IMR-90 (cell line): ENCODE results near the gene PCGF5. TPM values are rescaled to one million over a fixed set of nuclear protein-coding genes. Genes with fewer than 3 reads are reported as not detected.

ENCODE experiments used
- ATAC-seq: fragments of 200-7000 bp; cut with Tn5 transposase; 2 replicates; pipeline ENCODE4 v1.9.1; 2020; ENCODE audit warnings: low read depth, mild to moderate bottlenecking, moderate library complexity
- BruUV-seq: library from RNA; stranded (reverse); fragments of 400-500 nt; replicated peaks from 2 replicates; lab custom pipeline; 2021; lab: Mats Ljungman, UMichigan
- CTCF ChIA-PET: fragments of 300-600 bp; formaldehyde crosslinking; extraction: SDS; loops from one replicate; lab custom pipeline; 2021; ENCODE audit warnings: antibody characterized with exemption; lab: Yijun Ruan, JAX
- POLR2A ChIA-PET: fragments of 300-600 bp; sonication (Branson Sonifier 250); formaldehyde crosslinking; loops from one replicate; lab custom pipeline; 2022; ENCODE audit warnings: antibody characterized with exemption; ENCODE audit not compliant: unreplicated experiment; lab: Charles Lee
- DNase-seq: peaks from one replicate; pipeline ENCODE4 v3.0.0; 2013
- H2AFZ ChIP-seq: replicated peaks from 2 replicates; pipeline ENCODE3; 2013; ENCODE audit warnings: low read length, mild to moderate bottlenecking; ENCODE audit not compliant: poor library complexity
- H2AK5ac ChIP-seq: 2 replicates; pipeline ENCODE4 v1.6.1; 2013; ENCODE audit warnings: low read depth, low read length, inconsistent platforms
- H2AK9ac ChIP-seq: replicated peaks from 2 replicates; pipeline ENCODE3; 2013; ENCODE audit warnings: mild to moderate bottlenecking, low read depth, low read length, moderate library complexity; ENCODE audit not compliant: poor library complexity
- H2BK120ac ChIP-seq: 2 replicates; pipeline ENCODE4 v1.6.1; 2013; ENCODE audit warnings: low read depth, low read length, inconsistent platforms
- H2BK15ac ChIP-seq: 3 replicates; pipeline ENCODE4 v1.6.1; 2013; ENCODE audit warnings: low read depth, low read length, inconsistent platforms
- H2BK20ac ChIP-seq: 2 replicates; pipeline ENCODE4 v1.6.1; 2013; ENCODE audit warnings: low read depth, mild to moderate bottlenecking, inconsistent platforms, low read length, moderate library complexity
- H2BK5ac ChIP-seq: 2 replicates; pipeline ENCODE4 v1.6.1; 2013; ENCODE audit warnings: mild to moderate bottlenecking, low read depth, low read length, inconsistent platforms; ENCODE audit not compliant: poor library complexity, severe bottlenecking
- H3K14ac ChIP-seq: replicated peaks from 2 replicates; pipeline ENCODE4 v1.6.1; 2013; ENCODE audit warnings: low read depth, low read length, inconsistent platforms
- H3K18ac ChIP-seq: 2 replicates; pipeline ENCODE4 v1.6.1; 2013; ENCODE audit warnings: low read depth, low read length, control low read depth
- H3K23ac ChIP-seq: 2 replicates; pipeline ENCODE4 v1.6.1; 2013; ENCODE audit warnings: low read depth, low read length, inconsistent platforms
- H3K27ac ChIP-seq: 2 replicates; pipeline ENCODE4 v1.5.1; 2013; ENCODE audit warnings: mild to moderate bottlenecking, control low read depth, low read length; ENCODE audit not compliant: insufficient read depth
- H3K27me3 ChIP-seq: 2 replicates; pipeline ENCODE4 v1.6.1; 2013; ENCODE audit warnings: low read length; ENCODE audit not compliant: control insufficient read depth, insufficient read depth
- H3K36me3 ChIP-seq: 2 replicates; pipeline ENCODE4 v1.6.1; 2013; ENCODE audit warnings: low read length, mixed read lengths; ENCODE audit not compliant: control insufficient read depth, insufficient read depth
- H3K4ac ChIP-seq: 2 replicates; pipeline ENCODE4 v1.6.1; 2013; ENCODE audit warnings: low read depth, low read length, inconsistent platforms
- H3K4me1 ChIP-seq: 2 replicates; pipeline ENCODE4 v1.6.1; 2013; ENCODE audit warnings: low read length, mixed read lengths; ENCODE audit not compliant: control insufficient read depth, insufficient read depth
- H3K4me2 ChIP-seq: 2 replicates; pipeline ENCODE4 v1.6.1; 2013; ENCODE audit warnings: low read depth, mild to moderate bottlenecking, control low read depth, low read length, moderate library complexity
- H3K4me3 ChIP-seq: 2 replicates; pipeline ENCODE4 v1.5.1; 2013; ENCODE audit warnings: low read depth, mild to moderate bottlenecking, control low read depth, low read length, moderate library complexity; ENCODE audit not compliant: insufficient read depth
- H3K56ac ChIP-seq: 2 replicates; pipeline ENCODE4 v1.6.1; 2013; ENCODE audit warnings: low read length, inconsistent platforms; ENCODE audit not compliant: insufficient read depth; ENCODE audit errors: extremely low read depth
- H3K79me1 ChIP-seq, 2 experiments: 2 replicates each; pipeline ENCODE4 v1.6.1; 2013; ENCODE audit warnings: low read length in 2 of 2, inconsistent platforms in 1 of 2, low read depth in 1 of 2
- H3K9ac ChIP-seq: 2 replicates; pipeline ENCODE4 v1.6.1; 2013; ENCODE audit warnings: low read depth, low read length, control low read depth
- H3K9me1 ChIP-seq: 2 replicates; pipeline ENCODE4 v1.6.1; 2013; ENCODE audit warnings: low read length, inconsistent platforms; ENCODE audit not compliant: insufficient read depth
- H3K9me3 ChIP-seq: 2 replicates; pipeline ENCODE4 v1.6.1; 2013; ENCODE audit warnings: low read length; ENCODE audit not compliant: control insufficient read depth, insufficient read depth
- H4K20me1 ChIP-seq: 2 replicates; pipeline ENCODE4 v1.6.1; 2013; ENCODE audit warnings: low read length, inconsistent platforms; ENCODE audit not compliant: insufficient read depth
- H4K5ac ChIP-seq: 2 replicates; pipeline ENCODE4 v1.6.1; 2013; ENCODE audit warnings: mild to moderate bottlenecking, low read depth, low read length, control low read depth
- H4K8ac ChIP-seq, 2 experiments: 2 replicates each; pipeline ENCODE4 v1.6.1; 2013; ENCODE audit warnings: low read depth in 2 of 2, low read length in 2 of 2, control low read depth in 1 of 2, inconsistent platforms in 1 of 2
- H4K91ac ChIP-seq: 2 replicates; pipeline ENCODE4 v1.6.1; 2013; ENCODE audit warnings: low read depth, low read length, inconsistent platforms; ENCODE audit not compliant: insufficient read depth
- BHLHE40 ChIP-seq: fragments of 150-350 bp; IDR thresholded peaks from 2 replicates; pipeline ENCODE4 v1.6.1; 2016; ENCODE audit warnings: mild to moderate bottlenecking, low read depth, low read length
- CEBPB ChIP-seq: IDR thresholded peaks from 2 replicates; pipeline ENCODE4 v1.6.1; 2012; ENCODE audit warnings: low read depth, low read length, improper control_type of control experiment
- ELK1 ChIP-seq: fragments of 150-350 bp; IDR thresholded peaks from 2 replicates; pipeline ENCODE4 v1.6.1; 2016; ENCODE audit warnings: low read depth, mild to moderate bottlenecking, low read length, moderate library complexity, borderline replicate concordance
- FOS ChIP-seq: fragments of 150-350 bp; IDR thresholded peaks from 2 replicates; pipeline ENCODE4 v1.6.1; 2016; ENCODE audit warnings: low read depth, low read length
- RAD21 ChIP-seq: IDR thresholded peaks from 2 replicates; pipeline ENCODE4 v1.6.1; 2012; ENCODE audit warnings: low read length, improper control_type of control experiment
- WGBS, 2 experiments: methylation state at CpG; one replicate each; pipeline versions ENCODE4 v1.1.5 to v1.1.7; 2013; ENCODE audit warnings: missing lambda C conversion rate in 2 of 2; ENCODE audit not compliant: insufficient read length in 1 of 2; ENCODE audit errors: extremely low coverage in 2 of 2; 5-methylcytosine and 5-hydroxymethylcytosine counted together
- dilution Hi-C: fragments of 300-500 bp; cut with HindIII; formaldehyde crosslinking; loops from one replicate; pipeline ENCODE4 v1.14.3; 2018; ENCODE audit warnings: low sequenced_read_pairs; ENCODE audit not compliant: unreplicated experiment
- in situ Hi-C: fragments of 300-500 bp; cut with MboI; formaldehyde crosslinking; loops from 3 replicates; pipeline ENCODE4 v1.14.3; 2019; ENCODE audit warnings: low sequenced_read_pairs, inconsistent platforms, mixed read lengths
- intact Hi-C: fragments of 100-400 bp; cut with micrococcal nuclease; formaldehyde crosslinking; loops from 2 replicates; pipeline ENCODE4 v1.10.0; 2022
- polyA plus RNA-seq, 3 experiments: library from polyadenylated mRNA; depleted of rRNA; stranded (reverse); fragments of >200 nt; gene quantifications; 2 replicates each; pipeline ENCODE4 v1.2.3, GENCODE V29; 2012; ENCODE audit warnings: low replicate concordance in 1 of 3
- total RNA-seq: library from RNA; depleted of rRNA; stranded (reverse); fragments of >200 nt; gene quantifications from 2 replicates; pipeline ENCODE4 v1.2.3, GENCODE V29; 2012

The PCGF5 gene
- total and polyA plus RNA-seq, 2 of the 4 experiments (the other 2 are of a cell fraction) = 9.0 to 18.1 TPM

- ATAC-seq (peak; percentile 64), DNase-seq (peak; percentile 45)
- Histone ChIP-seq H4K20me1 (peaks cover 6% of the 10 kb centered on the region; the same call in 1 of the 2 replicates), H4K8ac (no peak overlapping the region), H2BK20ac (no peak overlapping the region; the same call in 1 of the 2 replicates), H2AK9ac (no peak overlapping the region), H2BK120ac (no peak overlapping the region), H3K14ac (peak overlapping the region; percentile 90; the same call in 1 of the 2 replicates), H3K4me2 (no peak overlapping the region), H2AK5ac (peak overlapping the region; percentile 59; the same call in 1 of the 2 replicates), H3K9me1 (peaks cover 13% of the 10 kb centered on the region), H2AFZ (no peak overlapping the region), H4K91ac (no peak overlapping the region), H3K18ac (no peak overlapping the region), H3K27me3 (no peaks in the 10 kb centered on the region), H3K56ac (no peak overlapping the region), H3K9me3 (no peaks in the 10 kb centered on the region), H3K79me1 (peaks cover 38 to 67% of the 10 kb centered on the region in 2 experiments), H3K4ac (no peak overlapping the region), H2BK5ac (peak overlapping the region; percentile 47), H4K5ac (no peak overlapping the region), H3K27ac (no peak overlapping the region), H3K9ac (no peak overlapping the region), H3K4me3 (no peak overlapping the region), H3K4me1 (peaks cover 12% of the 10 kb centered on the region), H3K36me3 (no peaks in the 10 kb centered on the region), H3K23ac (peak overlapping the region; percentile 60; the same call in 1 of the 2 replicates), H2BK15ac (no peak overlapping the region)
- ChIA-PET POLR2A (no interaction called here), CTCF (no interaction called here)
- WGBS, 2 experiments = no CpG with 5 or more reads among the region's 2 CpGs
- TF ChIP-seq RAD21 (no peak), FOS (no peak; the same call in 1 of the 2 replicates), ELK1 (no peak), BHLHE40 (peak; percentile 12; the same call in 1 of the 2 replicates), CEBPB (peak; percentile 73)
- dilution Hi-C loops = no loop called here
- intact Hi-C loops = no loop called here
- in situ Hi-C loops = no loop called here
- no TSS peak for BruUV-seq
These were observed 29.4 kb upstream of the PCGF5 start for GRCh38 chr10:91190876-91191583.
